ENCODE results near the gene CCDC14.

Gene CCDC14

DNA sequence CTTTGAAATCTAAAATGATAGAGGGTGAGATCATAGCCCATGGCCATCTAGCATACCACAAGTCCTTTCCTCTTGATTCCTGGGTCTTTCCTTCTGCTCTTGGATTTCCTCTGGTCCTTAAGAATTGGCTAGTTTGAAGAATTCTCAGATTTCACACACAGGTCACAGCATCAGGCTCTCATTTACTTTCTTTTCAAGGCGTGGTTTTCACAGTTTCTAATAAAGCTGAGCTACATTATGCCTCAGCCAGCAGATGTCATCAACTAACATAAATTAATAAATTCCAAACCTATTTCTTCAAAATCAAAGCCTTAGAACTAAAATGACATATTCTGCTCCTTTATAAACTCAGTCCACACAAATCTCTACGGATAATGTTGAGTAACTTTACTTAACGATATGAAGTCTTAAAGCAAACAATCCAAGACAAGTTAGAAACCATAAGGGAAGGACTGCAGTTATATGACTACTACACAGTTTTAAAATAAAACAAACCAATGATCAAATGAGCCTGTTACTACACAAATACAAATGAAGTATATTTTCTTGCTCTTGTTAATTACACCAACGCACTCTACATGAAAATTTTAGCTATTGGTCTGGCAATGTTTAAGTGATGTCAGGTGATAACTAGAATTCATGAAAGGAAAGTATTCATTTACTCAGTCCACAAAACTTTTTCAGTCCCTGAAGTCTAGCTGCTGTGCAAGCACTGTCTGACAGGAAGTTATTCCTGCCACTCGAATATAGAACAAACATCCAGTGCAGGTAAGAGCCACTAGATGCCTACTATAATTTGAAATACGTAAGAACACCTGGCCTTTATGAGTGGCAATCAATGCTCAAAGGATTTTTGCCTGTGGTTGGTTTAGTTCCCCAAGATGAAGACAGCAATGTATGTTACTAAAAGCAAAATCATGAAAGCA, 9.2 kb downstream of the CCDC14 start:
- Histone ChIP-seq H3F3A (ENCODE audit: control insufficient read depth, insufficient read depth) (no peaks in the 10 kb centered on the region), H3K36me3 (ENCODE audit: control insufficient read depth, low read length) (peaks cover 59% of the 10 kb centered on the region), H3K79me2 (ENCODE audit: control insufficient read depth, low read length) (no peaks in the 10 kb centered on the region), H3K9me2 (replicated peaks; ENCODE audit: control insufficient read depth, low read length) (no peaks in the 10 kb centered on the region), H3K9me3 (ENCODE audit: control insufficient read depth, insufficient read depth, low read length) (no peaks in the 10 kb centered on the region), H3K4me2 (ENCODE audit: low read length) (no peak overlapping the region), H3K27me3 (ENCODE audit: control insufficient read depth, low read length) (no peaks in the 10 kb centered on the region), H3K4me1 (ENCODE audit: control insufficient read depth, low read length) (peaks cover 15% of the 10 kb centered on the region), H3K27ac (ENCODE audit: low read depth, low read length) (no peak overlapping the region), H4K20me1 (ENCODE audit: control insufficient read depth, insufficient read depth, low read depth, low read length) (no peaks in the 10 kb centered on the region), H3K4me3 (ENCODE audit: low read length) (no peak overlapping the region)
- TF ChIP-seq EZH2phosphoT487 (IDR thresholded peaks at IDR 0.05; ENCODE audit: borderline replicate concordance, low read length), result no peak
- TF ChIP-seq, protein P1, sequence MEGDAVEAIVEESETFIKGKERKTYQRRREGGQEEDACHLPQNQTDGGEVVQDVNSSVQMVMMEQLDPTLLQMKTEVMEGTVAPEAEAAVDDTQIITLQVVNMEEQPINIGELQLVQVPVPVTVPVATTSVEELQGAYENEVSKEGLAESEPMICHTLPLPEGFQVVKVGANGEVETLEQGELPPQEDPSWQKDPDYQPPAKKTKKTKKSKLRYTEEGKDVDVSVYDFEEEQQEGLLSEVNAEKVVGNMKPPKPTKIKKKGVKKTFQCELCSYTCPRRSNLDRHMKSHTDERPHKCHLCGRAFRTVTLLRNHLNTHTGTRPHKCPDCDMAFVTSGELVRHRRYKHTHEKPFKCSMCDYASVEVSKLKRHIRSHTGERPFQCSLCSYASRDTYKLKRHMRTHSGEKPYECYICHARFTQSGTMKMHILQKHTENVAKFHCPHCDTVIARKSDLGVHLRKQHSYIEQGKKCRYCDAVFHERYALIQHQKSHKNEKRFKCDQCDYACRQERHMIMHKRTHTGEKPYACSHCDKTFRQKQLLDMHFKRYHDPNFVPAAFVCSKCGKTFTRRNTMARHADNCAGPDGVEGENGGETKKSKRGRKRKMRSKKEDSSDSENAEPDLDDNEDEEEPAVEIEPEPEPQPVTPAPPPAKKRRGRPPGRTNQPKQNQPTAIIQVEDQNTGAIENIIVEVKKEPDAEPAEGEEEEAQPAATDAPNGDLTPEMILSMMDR (IDR thresholded peaks at IDR 0.05; ENCODE audit: low read depth, low read length, poor library complexity, severe bottlenecking), result no peak

DNA sequence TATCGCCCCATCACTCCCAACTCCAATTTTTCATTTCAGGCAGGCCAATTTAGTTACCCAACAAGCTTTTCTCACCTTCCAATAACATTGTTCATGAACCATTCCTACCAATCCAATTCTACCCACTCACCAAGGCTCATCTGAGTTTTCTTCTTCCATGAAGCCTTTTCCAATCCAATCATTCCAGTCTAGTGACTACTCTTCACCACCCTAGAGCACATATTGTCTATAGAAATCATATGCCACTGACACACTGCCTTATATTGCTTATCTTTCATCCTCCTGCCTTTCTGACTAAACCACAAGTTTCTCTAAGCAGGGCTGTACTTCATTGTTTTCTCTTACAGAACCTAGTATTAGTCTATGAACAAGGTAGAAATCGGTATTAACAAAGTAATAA, 11.4 kb downstream of the CCDC14 start:
- H3K9me3 ChIP-seq (ENCODE audit: control insufficient read depth, insufficient read depth, low read length), result no peaks in the 10 kb centered on the region
- no peak overlapping the region for H3K4me3 ChIP-seq (ENCODE audit: low read length)
- H3K27ac ChIP-seq (ENCODE audit: low read depth, low read length), result no peak overlapping the region
- no peak overlapping the region for H3K4me2 ChIP-seq (ENCODE audit: low read length)
- H3K79me2 ChIP-seq (ENCODE audit: control insufficient read depth, low read length), result no peaks in the 10 kb centered on the region
- peaks cover 10% of the 10 kb centered on the region for H3K4me1 ChIP-seq (ENCODE audit: control insufficient read depth, low read length)
- H4K20me1 ChIP-seq (ENCODE audit: control insufficient read depth, insufficient read depth, low read depth, low read length), result no peaks in the 10 kb centered on the region
- H3K9me2 ChIP-seq (replicated peaks; ENCODE audit: control insufficient read depth, low read length), result no peaks in the 10 kb centered on the region
- peaks cover 54% of the 10 kb centered on the region for H3K36me3 ChIP-seq (ENCODE audit: control insufficient read depth, low read length)
- H3K27me3 ChIP-seq (ENCODE audit: control insufficient read depth, low read length), result no peaks in the 10 kb centered on the region
- TF ChIP-seq EZH2phosphoT487 (IDR thresholded peaks at IDR 0.05; ENCODE audit: borderline replicate concordance, low read length), result no peak
- TF ChIP-seq, protein P1 (IDR thresholded peaks at IDR 0.05; ENCODE audit: low read depth, low read length, poor library complexity, severe bottlenecking), result no peak
- H3F3A ChIP-seq (ENCODE audit: control insufficient read depth, insufficient read depth), result no peaks in the 10 kb centered on the region

DNA sequence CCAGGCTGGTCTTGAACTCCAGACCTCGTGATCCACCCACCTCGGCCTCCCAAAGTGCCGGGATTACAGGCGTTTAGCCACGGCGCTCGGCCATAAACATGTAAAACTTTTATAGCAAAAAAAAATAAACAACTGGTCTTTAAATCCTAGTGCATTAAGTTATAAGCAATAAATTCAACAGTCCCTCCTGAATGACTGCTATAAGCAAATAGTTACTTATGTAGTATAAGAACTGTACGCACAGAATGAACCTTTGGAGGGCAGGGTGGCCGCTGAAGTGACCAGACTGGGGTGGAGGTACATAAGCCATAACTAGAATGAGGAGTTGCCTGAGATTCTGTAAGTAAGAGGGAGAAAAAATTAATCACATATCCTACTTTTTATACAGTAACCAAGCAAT, 12.6 kb downstream of the CCDC14 start:
- Histone ChIP-seq H3F3A (ENCODE audit: control insufficient read depth, insufficient read depth) (no peaks in the 10 kb centered on the region), H3K79me2 (ENCODE audit: control insufficient read depth, low read length) (no peaks in the 10 kb centered on the region), H3K36me3 (ENCODE audit: control insufficient read depth, low read length) (peaks cover 59% of the 10 kb centered on the region), H3K4me3 (ENCODE audit: low read length) (no peak overlapping the region), H3K4me2 (ENCODE audit: low read length) (no peak overlapping the region), H3K27me3 (ENCODE audit: control insufficient read depth, low read length) (no peaks in the 10 kb centered on the region), H3K27ac (ENCODE audit: low read depth, low read length) (no peak overlapping the region), H3K9me3 (ENCODE audit: control insufficient read depth, insufficient read depth, low read length) (no peaks in the 10 kb centered on the region), H3K9me2 (replicated peaks; ENCODE audit: control insufficient read depth, low read length) (no peaks in the 10 kb centered on the region), H4K20me1 (ENCODE audit: control insufficient read depth, insufficient read depth, low read depth, low read length) (no peaks in the 10 kb centered on the region), H3K4me1 (ENCODE audit: control insufficient read depth, low read length) (peaks cover 2% of the 10 kb centered on the region)
- TF ChIP-seq, protein P1 (IDR thresholded peaks at IDR 0.05; ENCODE audit: low read depth, low read length, poor library complexity, severe bottlenecking), result no peak
- TF ChIP-seq EZH2phosphoT487 (IDR thresholded peaks at IDR 0.05; ENCODE audit: borderline replicate concordance, low read length), result no peak

Data from DOHH2 (cell line).